NCI-H82 treated with DMSO at 0.1 percent for 48 hours (cell line): Measurements from ENCODE around the gene ZNF93.
"Not testable (repeated sequence)": the region's sequence is repeated elsewhere in the genome, so short reads cannot be mapped to it uniquely, and the experiment has no call there.

Experiments
- DNase-seq: peaks from one replicate; lab custom pipeline; 2025; ENCODE audit not compliant: unreplicated experiment; lab: John Stamatoyannopoulos, UW

The ZNF93 gene

DNA sequence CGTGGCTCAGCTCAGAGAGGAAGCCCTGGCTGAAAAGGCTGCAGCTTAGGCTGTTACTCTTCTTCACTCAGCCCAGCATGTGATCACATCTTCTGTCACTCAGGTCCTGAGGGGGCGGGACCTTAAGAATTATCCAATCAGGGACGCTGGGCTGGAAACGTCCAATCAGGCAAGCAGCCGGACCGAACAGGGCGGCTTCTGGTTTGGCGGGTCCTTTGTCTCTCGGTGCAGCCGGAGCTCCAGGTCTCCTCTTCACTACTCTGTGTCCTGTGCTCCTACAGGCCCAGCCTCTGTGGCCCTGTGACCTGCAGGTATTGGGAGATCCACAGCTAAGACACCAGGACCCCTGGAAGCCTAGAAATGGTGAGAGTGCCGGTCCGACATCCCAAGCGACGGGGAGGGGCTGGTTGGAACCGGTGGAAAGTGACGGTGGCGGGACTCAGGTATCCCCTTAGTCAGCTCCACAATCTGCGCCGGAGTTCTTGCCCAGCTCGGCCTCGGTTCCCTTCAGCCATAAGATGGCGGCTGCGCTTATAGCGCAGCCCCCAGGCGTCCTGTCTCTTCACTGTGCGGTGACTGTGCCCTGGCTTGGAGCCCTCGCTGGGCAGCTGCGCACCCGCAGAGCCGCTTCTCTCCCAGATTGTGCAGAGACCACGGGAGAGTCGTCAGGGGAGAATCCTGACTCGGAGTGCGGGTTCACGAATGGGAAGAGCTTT is at the start of gene ZNF93:
Gene ZNF93, plus strand, starts transcription at position 218 of the 716 bp plus-strand sequence. Its CDS starts 143 bp downstream, at position 361.
- peak; percentile 87 for DNase-seq

DNA sequence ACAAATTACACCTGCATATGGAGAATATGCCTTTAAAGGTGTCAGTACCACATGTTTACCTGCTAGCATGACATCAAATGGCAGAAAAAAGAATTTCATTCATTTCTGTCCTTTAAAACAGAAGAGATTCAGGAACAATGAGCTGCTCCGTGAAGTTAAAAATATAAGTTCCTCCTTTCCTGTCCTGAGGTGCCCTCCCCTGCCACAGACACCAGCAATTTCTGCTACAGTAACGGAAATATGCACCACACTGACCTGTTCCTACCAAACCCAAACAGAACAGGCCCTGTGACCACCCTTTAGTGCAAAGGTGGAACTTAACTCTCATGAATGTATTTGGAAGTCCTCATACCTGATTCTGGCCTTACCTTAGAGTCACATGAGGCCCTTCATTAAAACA is 49.0 kb upstream of the ZNF93 start:
- DNase-seq = not testable (repeated sequence)

DNA sequence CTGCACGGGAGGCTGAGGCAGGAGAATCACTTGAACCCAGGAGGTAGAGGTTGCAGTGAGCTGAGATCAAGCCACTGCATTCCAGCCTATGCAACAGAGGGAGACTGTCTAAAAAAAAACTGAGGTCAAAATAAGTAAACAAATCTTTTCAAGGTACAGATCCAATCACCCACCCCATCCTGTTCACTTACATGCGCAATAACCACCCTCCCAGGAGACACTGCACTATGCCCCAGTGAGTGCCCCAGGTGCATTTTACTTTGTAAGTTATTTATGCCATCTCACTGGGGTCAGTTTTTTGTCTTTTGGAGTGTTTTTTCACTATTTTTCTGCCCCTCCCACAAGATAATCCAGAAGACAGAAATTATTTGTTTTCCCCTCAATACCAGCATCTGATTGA is 42.0 kb upstream of the ZNF93 start:
- no peak for DNase-seq

DNA sequence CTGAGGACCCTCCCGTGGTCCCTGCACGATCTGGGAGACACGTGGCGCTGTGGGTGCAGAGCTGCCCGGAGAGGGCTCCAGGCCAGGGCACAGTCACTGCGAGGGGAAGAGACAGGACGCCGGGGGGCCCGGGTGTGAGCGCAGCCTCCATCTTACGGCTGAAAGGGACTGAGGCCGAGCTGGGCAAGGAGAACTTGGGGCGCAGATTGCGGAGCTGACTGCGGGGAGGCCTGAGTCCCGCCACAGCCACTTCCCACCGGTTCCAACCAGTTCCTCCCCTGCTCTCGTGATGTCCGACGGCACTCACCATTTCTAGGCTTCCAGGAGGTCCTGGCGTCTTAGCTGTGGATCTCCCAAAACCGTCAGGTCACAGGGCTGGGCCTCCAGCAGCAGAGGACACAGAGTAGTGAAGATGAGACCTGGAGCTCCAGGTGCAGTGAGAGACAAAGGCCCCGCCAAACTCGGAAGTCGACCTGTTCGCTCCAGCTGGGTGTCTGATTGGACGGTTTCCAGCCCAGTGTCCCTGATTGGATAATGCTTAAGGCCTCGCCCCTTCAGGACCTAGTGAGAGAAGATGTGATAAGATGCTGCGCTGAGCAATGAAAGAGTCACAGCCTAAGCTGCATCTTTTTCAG is 39.9 kb upstream of the ZNF93 start:
- DNase-seq = no peak

DNA sequence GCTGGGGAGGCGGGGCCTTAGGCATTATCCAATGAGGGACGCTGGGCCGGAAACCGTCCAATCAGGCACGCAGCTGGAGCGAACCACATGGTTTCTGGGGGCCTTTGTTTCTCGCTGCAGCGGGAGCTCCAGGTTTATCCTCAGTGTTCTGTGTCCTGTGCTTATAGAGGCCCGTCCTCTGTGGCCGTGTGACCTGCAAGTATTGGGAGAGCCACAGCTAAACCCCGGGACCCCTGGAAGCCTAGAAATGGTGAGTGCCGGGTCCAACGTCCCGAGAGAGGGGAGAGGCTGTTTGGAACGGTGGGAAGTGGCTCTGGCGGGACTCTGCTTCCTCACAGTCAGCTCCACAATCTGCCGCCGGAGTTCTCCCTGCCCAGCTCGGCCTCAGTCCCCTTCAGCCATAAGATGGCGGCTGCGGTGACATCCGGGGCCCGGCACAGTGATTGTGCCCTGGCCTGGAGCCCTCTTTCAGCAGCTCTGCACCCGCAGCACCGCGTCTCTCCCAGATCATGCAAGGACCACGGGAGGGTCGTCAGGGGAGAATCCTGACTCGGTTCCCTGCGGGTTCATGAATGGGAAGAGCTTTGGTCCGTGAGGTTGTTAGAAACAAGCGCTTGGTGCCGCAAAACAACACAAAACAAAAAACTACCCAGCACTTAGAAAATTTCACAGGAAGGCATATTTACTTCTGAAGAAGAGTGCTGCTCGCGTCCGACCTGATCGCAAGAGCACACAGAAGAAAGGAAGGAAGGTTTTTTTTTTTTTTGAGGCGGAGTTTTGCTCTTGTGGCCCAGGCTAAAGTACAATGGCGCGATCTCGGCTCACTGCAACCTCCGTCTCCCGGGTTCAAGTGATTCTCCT is 34.8 kb upstream of the ZNF93 start, which contains the start of gene ZNF253:
Gene ZNF253, plus strand, starts transcription at position 133 of the 861 bp plus-strand sequence. Its CDS starts 115 bp downstream, at position 248.
- DNase-seq = peak; percentile 92

DNA sequence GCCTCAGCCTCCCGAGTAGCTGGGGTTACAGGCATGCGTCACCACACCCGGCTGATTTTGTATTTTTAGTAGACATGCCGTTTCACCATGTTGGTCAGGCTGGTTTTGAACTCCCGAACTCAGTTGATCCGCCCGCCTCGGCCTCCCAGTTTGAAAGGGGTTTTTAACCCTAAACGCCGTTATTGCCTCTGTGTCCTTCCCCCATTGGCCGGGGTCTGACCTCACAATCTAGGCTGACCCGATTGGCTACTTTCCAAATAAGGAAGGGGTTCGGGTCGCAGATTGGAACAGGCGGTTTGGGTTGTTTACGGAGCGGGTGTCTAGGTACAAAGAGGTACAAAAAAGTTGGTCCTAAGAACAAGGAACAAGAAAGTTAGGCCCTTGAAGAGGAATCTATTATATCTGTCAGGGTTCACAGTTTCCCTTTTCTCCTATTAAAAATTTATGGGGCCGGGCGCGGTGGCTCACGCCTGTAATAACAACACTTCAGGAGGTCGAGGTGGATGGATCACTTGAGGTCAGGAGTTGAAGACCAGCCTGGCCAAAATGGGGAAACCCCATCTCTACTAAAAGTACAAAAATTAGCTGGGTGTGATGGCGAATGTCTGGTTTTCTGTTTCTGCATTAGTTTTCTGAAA is 34.0 kb upstream of the ZNF93 start:
- no peak for DNase-seq

DNA sequence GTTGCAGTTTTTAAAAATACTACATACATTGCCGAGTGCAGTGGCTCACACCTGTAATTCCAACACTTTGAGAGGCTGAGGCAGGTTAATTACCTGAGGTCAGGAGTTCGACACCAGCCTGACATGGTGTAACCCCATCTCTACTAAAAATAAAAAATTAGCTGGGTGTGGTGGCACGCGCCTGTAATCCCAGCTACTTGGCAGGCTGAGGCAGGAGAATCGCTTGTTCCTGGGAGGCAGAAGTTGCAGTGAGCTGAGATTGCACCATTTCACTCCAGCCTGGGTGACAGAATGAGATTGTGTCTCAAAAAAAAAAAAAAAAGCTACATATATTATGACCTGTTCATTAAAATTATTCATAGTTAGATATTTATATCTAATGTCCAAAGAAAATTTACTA is 30.7 kb upstream of the ZNF93 start:
- DNase-seq = not testable (repeated sequence)

DNA sequence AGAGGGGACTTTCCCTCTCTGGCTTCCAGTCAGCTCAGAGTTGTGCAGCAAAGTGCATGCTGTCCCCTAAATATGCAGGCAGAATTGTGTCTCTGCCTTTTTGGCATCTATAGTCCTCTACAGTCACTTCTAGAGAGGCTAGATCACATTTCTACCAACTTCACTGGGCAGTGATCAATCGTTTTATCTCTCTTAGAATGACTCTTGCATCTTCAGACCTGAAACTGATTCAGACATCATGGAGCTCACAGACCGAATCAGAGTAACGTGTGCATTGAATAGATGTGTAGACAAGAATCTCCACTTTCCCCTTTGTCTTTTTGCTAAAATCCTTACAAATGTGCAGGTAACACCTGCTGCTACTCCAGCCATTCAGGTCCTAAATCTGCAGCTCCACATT is 28.8 kb upstream of the ZNF93 start:
- no peak for DNase-seq

DNA sequence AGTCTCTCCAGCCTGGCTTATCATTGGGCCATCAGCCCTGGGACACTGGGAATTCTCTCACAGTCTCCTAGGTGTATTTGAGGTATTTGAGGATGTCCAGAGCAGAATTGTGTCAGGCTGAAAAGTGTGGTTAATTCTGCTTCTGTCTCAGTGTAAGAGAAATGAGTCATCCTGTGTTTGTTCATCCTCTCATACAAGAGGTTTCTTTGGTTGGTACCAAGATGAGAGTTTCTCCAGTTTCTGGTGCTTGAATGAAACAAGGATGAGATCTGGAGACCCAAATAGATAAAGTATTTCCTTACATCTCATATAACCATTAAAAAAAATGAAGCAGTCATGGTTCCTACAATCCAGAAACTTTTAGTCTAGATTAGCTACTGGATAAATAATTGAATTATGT is 27.4 kb upstream of the ZNF93 start:
- DNase-seq = no peak

DNA sequence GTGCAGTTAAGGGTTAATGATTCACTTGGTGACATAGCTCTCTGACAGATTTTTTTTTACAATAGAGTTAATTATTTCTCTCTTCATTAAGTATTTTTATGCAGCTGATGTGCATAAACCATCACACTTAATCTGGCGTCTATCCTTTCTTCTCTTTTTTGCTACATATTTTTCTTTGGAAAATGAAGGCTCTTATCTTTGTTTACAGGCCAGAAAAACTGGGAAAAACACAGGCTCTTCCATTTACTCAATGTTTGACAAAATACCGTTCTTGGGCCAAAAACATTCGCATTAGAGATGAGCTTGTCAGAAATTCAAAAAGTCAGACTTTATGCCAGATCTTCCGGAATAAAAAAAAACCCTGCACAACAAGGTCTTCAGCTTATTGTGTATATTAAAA is 23.0 kb upstream of the ZNF93 start:
- no peak for DNase-seq

DNA sequence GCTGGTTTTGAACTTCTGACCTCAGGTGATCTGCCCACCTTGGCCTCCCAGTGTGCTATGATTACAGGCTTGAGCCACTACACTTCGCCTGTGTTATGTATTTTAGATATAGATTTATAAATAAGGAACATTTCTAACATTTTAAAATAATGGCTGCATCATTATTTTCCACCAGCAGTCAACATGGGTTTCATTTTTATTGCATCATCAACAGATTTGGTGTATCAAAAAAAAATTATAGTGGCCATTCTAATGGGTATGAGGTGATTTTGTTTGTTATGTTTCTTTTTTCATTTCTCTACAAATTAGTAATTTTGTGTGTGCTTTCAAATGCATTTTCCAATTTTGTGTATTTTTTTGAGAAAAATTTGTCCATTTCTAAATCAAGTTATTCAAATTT is 16.2 kb upstream of the ZNF93 start:
- DNase-seq = no peak

DNA sequence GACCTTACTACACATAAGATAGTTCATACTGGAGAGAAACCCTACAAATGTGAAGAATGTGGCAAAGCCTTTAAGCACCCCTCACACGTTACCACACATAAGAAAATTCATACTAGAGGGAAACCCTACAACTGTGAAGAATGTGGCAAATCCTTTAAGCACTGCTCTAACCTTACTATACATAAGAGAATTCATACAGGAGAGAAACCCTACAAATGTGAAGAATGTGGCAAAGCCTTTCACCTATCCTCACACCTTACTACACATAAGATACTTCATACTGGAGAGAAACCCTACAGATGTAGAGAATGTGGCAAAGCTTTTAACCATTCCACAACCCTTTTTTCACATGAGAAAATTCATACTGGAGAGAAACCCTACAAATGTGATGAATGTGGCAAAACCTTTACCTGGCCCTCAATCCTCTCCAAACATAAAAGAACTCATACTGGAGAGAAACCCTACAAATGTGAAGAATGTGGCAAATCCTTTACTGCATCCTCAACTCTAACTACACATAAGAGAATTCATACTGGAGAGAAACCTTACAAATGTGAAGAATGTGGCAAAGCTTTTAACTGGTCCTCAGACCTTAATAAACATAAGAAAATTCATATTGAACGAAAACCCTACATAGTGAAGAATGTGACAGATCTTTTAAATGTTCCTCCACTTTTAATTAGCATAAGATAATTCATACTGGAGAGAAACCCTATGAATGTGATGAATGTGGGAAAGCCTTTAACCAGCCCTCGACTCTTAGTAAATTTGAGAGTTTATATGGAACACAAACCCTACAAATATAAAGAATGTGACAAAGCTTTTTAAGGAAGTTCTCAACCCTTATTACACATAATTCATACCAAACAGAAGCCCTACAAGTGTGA is 8.4 kb upstream of the ZNF93 start:
- DNase-seq = not testable (repeated sequence)

DNA sequence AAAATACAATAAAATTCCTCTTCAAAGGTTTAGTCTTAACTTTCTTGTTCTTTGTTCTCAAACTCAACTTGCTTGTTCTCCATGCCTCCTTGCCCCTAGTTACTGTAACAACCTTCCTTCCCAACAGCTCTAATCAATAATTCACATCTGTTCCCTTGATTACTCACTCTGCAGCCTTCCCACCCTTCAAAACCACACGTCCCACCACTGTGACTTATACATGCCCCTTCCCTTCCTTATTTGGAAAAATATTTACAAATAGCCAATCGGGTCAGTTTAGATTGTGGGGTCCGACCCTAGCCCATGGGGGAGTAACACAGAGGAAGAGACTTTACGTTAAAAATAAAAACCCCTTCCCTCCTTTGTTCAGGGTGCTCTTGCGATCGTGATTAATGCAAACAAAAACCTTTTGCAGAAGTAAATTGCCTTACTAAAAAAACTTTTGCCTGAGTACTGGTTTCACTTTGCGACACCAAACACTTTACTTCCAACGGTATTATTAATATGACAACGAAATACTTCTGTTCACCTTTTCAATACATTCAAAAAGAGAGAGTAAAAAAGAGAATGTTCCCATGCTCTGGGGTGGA is 512 bp upstream of the ZNF93 start:
- DNase-seq = peak; percentile 47

DNA sequence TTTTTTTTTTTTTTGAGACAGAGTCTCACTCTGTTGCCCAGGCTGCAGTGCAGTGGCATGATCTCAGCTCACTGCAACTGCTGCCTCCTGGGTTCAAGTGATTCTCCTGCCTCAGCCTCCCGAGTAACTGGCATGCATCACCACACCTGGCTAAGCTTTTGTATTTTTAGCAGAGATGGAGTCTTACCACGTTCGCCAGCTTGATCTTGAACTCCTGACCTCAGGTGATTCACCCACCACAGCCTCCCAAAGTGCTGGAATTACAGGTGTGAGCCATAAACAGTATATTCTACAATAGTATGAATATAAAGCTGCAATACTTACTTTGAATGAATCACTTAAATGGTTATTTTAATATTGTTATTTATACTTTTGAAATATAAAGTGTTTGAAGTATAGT is 6.8 kb downstream of the ZNF93 start:
- not testable (repeated sequence) for DNase-seq

DNA sequence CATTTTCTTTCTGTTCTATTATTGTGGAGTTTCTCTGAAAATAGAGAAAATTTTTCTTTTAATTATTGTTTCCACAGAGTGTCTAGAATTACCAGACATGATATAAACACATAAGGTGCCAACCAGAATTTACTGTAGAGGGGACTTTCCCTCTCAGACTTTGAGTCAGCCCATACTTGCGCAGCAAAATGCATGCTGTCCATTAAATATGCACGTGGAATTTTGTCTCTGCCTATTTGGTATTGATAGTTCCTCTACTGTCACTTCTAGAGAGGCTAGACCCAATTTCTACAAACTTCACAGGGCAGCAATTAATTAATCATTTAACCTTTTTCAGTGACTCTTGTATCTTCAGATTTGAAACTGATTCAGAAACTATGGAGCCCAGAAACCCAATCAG is 8.9 kb downstream of the ZNF93 start:
- DNase-seq = no peak

DNA sequence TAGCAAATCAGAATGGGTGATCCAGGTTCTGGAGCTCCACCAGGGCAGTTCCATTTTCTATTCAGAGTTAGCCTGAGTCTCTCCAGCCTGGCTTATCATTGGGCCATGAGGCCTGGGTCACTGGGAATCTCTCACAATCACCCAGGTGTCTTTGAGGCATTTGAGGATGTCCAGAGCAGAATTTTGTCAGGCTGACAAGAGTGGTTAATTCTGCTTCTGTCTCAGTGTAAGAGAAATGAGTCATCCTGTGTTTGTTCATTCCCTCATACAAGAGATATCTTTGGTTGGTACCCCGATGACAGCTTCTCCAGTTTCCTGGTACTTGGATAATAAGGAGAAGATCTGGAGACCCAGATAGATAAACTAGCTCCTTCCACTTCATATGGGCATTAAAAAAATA is 10.4 kb downstream of the ZNF93 start:
- no peak for DNase-seq

DNA sequence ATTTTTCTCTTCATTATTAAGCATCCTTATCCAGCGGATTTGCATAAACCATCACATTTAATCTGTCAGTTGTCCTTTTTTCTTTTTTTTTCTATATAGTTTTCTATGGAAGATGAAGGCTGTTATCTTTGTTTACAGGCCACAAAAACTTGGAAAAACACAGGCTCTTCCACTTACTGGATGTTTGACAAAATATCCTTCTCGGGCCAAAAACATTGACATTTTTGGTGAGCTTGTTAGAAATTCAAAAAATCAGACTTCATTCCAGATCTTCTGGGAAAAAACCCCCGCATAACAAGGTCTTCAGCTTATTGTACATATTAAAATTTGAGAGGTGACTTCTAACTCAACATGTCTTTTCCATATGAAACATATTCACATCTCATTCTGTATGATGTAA is 13.8 kb downstream of the ZNF93 start:
- DNase-seq = no peak

DNA sequence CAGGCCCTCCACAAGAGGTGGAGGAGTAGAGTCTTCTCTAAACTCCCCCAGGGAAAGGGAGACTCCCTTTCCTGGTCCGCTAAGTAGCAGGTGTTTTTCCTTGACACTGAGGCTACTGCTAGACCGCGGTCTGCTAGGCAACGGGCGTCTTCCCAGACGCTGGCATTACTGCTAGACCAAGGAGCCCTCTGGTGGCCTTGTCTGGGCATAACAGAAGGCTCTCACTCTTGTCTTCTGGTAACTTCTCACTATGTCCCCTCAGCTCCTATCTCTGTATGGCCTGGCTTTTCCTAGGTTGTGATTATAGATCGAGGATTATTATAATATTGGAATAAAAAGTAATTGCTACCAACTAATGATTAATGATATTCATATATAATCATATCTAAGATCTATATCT is 29.7 kb downstream of the ZNF93 start:
- DNase-seq = not testable (repeated sequence)

DNA sequence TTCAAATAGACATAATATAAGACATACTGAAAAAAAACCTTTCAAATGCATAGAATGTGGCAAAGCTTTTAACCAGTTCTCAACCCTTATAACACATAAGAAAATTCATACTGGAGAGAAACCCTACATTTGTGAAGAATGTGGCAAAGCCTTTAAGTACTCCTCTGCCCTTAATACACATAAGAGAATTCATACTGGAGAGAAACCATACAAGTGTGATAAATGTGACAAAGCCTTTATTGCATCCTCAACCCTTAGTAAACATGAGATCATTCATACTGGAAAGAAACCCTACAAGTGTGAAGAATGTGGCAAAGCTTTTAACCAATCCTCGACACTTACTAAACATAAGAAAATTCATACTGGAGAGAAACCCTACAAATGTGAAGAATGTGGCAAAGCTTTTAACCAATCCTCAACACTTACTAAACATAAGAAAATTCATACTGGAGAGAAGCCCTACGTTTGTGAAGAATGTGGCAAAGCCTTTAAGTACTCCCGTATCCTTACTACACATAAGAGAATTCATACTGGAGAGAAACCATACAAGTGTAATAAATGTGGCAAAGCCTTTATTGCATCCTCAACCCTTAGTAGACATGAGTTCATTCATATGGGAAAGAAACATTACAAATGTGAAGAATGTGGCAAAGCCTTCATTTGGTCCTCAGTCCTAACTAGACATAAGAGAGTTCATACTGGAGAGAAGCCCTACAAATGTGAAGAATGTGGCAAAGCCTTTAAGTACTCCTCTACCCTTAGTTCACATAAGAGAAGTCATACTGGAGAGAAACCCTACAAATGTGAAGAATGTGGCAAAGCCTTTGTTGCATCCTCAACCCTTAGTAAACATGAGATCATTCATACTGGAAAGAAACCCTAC is 32.9 kb downstream of the ZNF93 start:
- DNase-seq = not testable (repeated sequence)
